CD14-positive monocyte (primary cell): ENCODE measurements around the gene PHB1. TPM values are rescaled to one million over a fixed set of nuclear protein-coding genes. Genes with fewer than 3 reads are reported as not detected.
A peak's percentile ranks its signal among the peaks of the same experiment; 100 is the strongest.

ENCODE experiments used
- DNase-seq, 3 donors: peaks; one replicate each; pipeline ENCODE4 v3.0.0-alpha.2; 2011 to 2022
- H2AFZ ChIP-seq: 2 replicates; pipeline ENCODE4 v1.6.0; 2012; ENCODE audit warnings: mild to moderate bottlenecking, low read depth, low read length, inconsistent platforms; ENCODE audit not compliant: insufficient read depth, poor library complexity, severe bottlenecking
- H3K27ac ChIP-seq, 2 donors: 1 replicate in 1 of 2; 2 replicates in 1 of 2; pipeline ENCODE4 v1.5.1; 2012 to 2013; ENCODE audit warnings: low read length in 2 of 2, control low read depth in 1 of 2, inconsistent platforms in 1 of 2, low read depth in 1 of 2, mild to moderate bottlenecking in 1 of 2
- H3K27me3 ChIP-seq, 2 donors: one replicate each; pipeline versions ENCODE4 v1.6.0 to v1.6.1; 2011 to 2013; ENCODE audit warnings: low read length in 2 of 2; ENCODE audit not compliant: control insufficient read depth in 2 of 2, insufficient read depth in 2 of 2
- H3K36me3 ChIP-seq, 2 donors: replicated peaks in 1 of 2; 1 replicate in 1 of 2; 2 replicates in 1 of 2; pipeline versions ENCODE4 v1.5.1 to v1.6.1; 2012 to 2013; ENCODE audit warnings: low read length in 2 of 2, control low read depth in 1 of 2, inconsistent platforms in 1 of 2, mild to moderate bottlenecking in 1 of 2; ENCODE audit not compliant: insufficient read depth in 2 of 2, control insufficient read depth in 1 of 2
- H3K4me1 ChIP-seq, 2 donors: 1 replicate in 1 of 2; 2 replicates in 1 of 2; pipeline versions ENCODE4 v1.5.1 to v1.6.1; 2012 to 2013; ENCODE audit warnings: low read length in 2 of 2, control low read depth in 1 of 2, inconsistent platforms in 1 of 2, mild to moderate bottlenecking in 1 of 2, moderate library complexity in 1 of 2; ENCODE audit not compliant: insufficient read depth in 2 of 2, control insufficient read depth in 1 of 2
- H3K4me2 ChIP-seq: replicated peaks from 2 replicates; pipeline ENCODE3; 2012; ENCODE audit warnings: low read length, moderate library complexity, mild to moderate bottlenecking; ENCODE audit not compliant: poor library complexity, severe bottlenecking; ENCODE audit errors: extremely low read depth
- H3K4me3 ChIP-seq, 3 experiments: fragments of 200-600 bp in 1 of 3; sonication (generic) in 1 of 3; replicated peaks in 1 of 3; 1 replicate in 2 of 3; 2 replicates in 1 of 3; pipeline ENCODE4 v1.5.1; 2011 to 2013; ENCODE audit warnings: low read length in 3 of 3, mild to moderate bottlenecking in 3 of 3, control low read depth in 2 of 3, low read depth in 2 of 3, inconsistent platforms in 1 of 3, moderate library complexity in 1 of 3
- H3K79me2 ChIP-seq: 2 replicates; pipeline ENCODE4 v1.6.0; 2012; ENCODE audit warnings: mild to moderate bottlenecking, control low read depth, inconsistent platforms, low read length, moderate library complexity; ENCODE audit not compliant: insufficient read depth
- H3K9ac ChIP-seq: 2 replicates; pipeline ENCODE4 v1.6.0; 2017; ENCODE audit warnings: low read length, mild to moderate bottlenecking; ENCODE audit not compliant: insufficient read depth, poor library complexity, severe bottlenecking
- H3K9me3 ChIP-seq, 2 donors: replicated peaks in 1 of 2; 1 replicate in 1 of 2; 2 replicates in 1 of 2; pipeline versions ENCODE4 v1.5.1 to v1.6.1; 2012 to 2013; ENCODE audit warnings: low read length in 2 of 2, control low read depth in 1 of 2; ENCODE audit not compliant: control insufficient read depth in 1 of 2, insufficient read depth in 1 of 2
- H4K20me1 ChIP-seq: 2 replicates; pipeline ENCODE4 v1.6.0; 2012; ENCODE audit warnings: mild to moderate bottlenecking, low read length, control low read depth, moderate library complexity; ENCODE audit not compliant: insufficient read depth
- H3K27ac Mint-ChIP-seq, 7 donors: one replicate each; pipeline ENCODE4 v1.8.0; 2020; ENCODE audit warnings: mild to moderate bottlenecking in 7 of 7, mixed read lengths in 7 of 7, moderate library complexity in 6 of 7, inconsistent platforms in 2 of 7
- H3K27me3 Mint-ChIP-seq, 3 donors: one replicate each; pipeline ENCODE4 v1.8.0; 2021 to 2022; ENCODE audit warnings: low read depth in 3 of 3, mild to moderate bottlenecking in 3 of 3, mixed read lengths in 3 of 3, moderate library complexity in 3 of 3, inconsistent platforms in 1 of 3
- H3K36me3 Mint-ChIP-seq, 2 donors: one replicate each; pipeline ENCODE4 v1.8.0; 2020; ENCODE audit warnings: mixed read lengths in 2 of 2, inconsistent platforms in 1 of 2, mild to moderate bottlenecking in 1 of 2
- H3K4me1 Mint-ChIP-seq: one replicate; pipeline ENCODE4 v1.8.0; 2020; ENCODE audit warnings: mild to moderate bottlenecking, mixed read lengths
- H3K4me3 Mint-ChIP-seq, 2 donors: one replicate each; pipeline ENCODE4 v1.8.0; 2020; ENCODE audit warnings: mild to moderate bottlenecking in 2 of 2, mixed read lengths in 2 of 2, moderate library complexity in 1 of 2
- H3K9me3 Mint-ChIP-seq, 7 donors: one replicate each; pipeline ENCODE4 v1.8.0; 2020 to 2022; ENCODE audit warnings: mixed read lengths in 7 of 7, mild to moderate bottlenecking in 6 of 7, moderate library complexity in 6 of 7, inconsistent platforms in 2 of 7
- CTCF ChIP-seq: fragments of 200-600 bp; IDR thresholded peaks from one replicate; pipeline ENCODE4 v1.8.0; 2022; ENCODE audit warnings: antibody characterized with exemption, mild to moderate bottlenecking
- WGBS: methylation state at CpG from one replicate; pipeline ENCODE4 v1.1.5; 2013; ENCODE audit warnings: missing lambda C conversion rate; ENCODE audit not compliant: insufficient coverage; 5-methylcytosine and 5-hydroxymethylcytosine counted together
- intact Hi-C, 2 donors: fragments of 100-400 bp; cut with micrococcal nuclease; formaldehyde crosslinking; loops; one replicate each; pipeline versions ENCODE4 v1.15.0 to v1.15.1; 2023
- polyA plus RNA-seq, 3 donors: library from polyadenylated mRNA; depleted of rRNA in 1 of 3; unstranded in 2 of 3; stranded (reverse) in 1 of 3; fragments of 300-500 nt in 2 of 3; fragments of >200 nt in 1 of 3; fragmentation: Illumina TruSeq in 2 of 3; gene quantifications; 1 replicate in 2 of 3; 2 replicates in 1 of 3; pipeline ENCODE4 v1.2.3, GENCODE V29; 2012 to 2021

PHB1 gene
- polyA plus RNA-seq, 3 donors = 57.1 to 89.2 (median 83.9) TPM

GRCh38 chr17:49452201-49452600 is 37.5 kb upstream of the PHB1 start:
- intact Hi-C loops = no loop called here
- no peak overlapping the region for H3K4me3 ChIP-seq
- no peak overlapping the region for H3K9ac ChIP-seq
- H3K27me3 ChIP-seq = peaks cover 0 to under 1% of the 10 kb centered on the region in 2 donors
- no peaks in the 10 kb centered on the region for H3K79me2 ChIP-seq
- DNase-seq = peak in 1 of 3 donors; percentile 2
- Mint-ChIP-seq H3K27me3 (peaks cover 5 to 14% (median 14%) of the 10 kb centered on the region in 3 donors), H3K9me3 (no peaks in the 10 kb centered on the region), H3K27ac (no peak overlapping the region), H3K36me3 (no peaks in the 10 kb centered on the region), H3K4me1 (peaks cover 25% of the 10 kb centered on the region), H3K4me3 (no peak overlapping the region)
- WGBS = no CpG with 5 or more reads among the region's 5 CpGs
- H2AFZ ChIP-seq = peak overlapping the region; percentile 71
- H3K9me3 ChIP-seq = no peaks in the 10 kb centered on the region
- H3K27ac ChIP-seq = no peak overlapping the region
- H4K20me1 ChIP-seq = no peaks in the 10 kb centered on the region
- H3K4me1 ChIP-seq = peaks cover 14 to 27% of the 10 kb centered on the region in 2 donors
- peak overlapping the region; percentile 36 for H3K4me2 ChIP-seq
- TF ChIP-seq CTCF = no peak
- no peaks in the 10 kb centered on the region for H3K36me3 ChIP-seq

- H3K4me1 ChIP-seq = peaks cover 14 to 27% of the 10 kb centered on the region in 2 donors
- H3K79me2 ChIP-seq = no peaks in the 10 kb centered on the region
- no peak overlapping the region for H3K4me3 ChIP-seq
- no peaks in the 10 kb centered on the region for H3K36me3 ChIP-seq
- Mint-ChIP-seq H3K27me3 (peaks cover 3 to 8% (median 6%) of the 10 kb centered on the region in 3 donors), H3K4me1 (peaks cover 21% of the 10 kb centered on the region), H3K9me3 (no peaks in the 10 kb centered on the region), H3K27ac (no peak overlapping the region), H3K4me3 (no peak overlapping the region), H3K36me3 (no peaks in the 10 kb centered on the region)
- intact Hi-C loops = no loop called here
- H4K20me1 ChIP-seq = no peaks in the 10 kb centered on the region
- no peaks in the 10 kb centered on the region for H3K9me3 ChIP-seq
- DNase-seq = no peak
- no peak for TF ChIP-seq CTCF
- H3K27me3 ChIP-seq = no peaks in the 10 kb centered on the region
- no peak overlapping the region for H3K4me2 ChIP-seq
- H2AFZ ChIP-seq = no peak overlapping the region
- no CpG with 5 or more reads among the region's 3 CpGs for WGBS
- peak overlapping the region; percentile 2 for H3K9ac ChIP-seq
- H3K27ac ChIP-seq = no peak overlapping the region
These were observed 36.1 kb upstream of the PHB1 start for GRCh38 chr17:49450735-49451134.
